SJCRH30 (cell line): Measurements from ENCODE around the gene MAP4K2. TPM values are rescaled to one million over a fixed set of nuclear protein-coding genes. Genes with fewer than 3 reads are reported as not detected.

Source experiments
- DNase-seq, 2 experiments: peaks; one replicate each; pipeline ENCODE4 v3.0.0-alpha.2; 2015 to 2020
- H3K27ac ChIP-seq: fragments of 250-450 bp; sonication (Bioruptor Pico); 2 replicates; pipeline ENCODE4 v1.5.1; 2020; ENCODE audit warnings: mild to moderate bottlenecking, moderate library complexity
- H3K27me3 ChIP-seq: fragments of 250-450 bp; sonication (Bioruptor Pico); 2 replicates; pipeline ENCODE4 v1.5.1; 2020; ENCODE audit warnings: mild to moderate bottlenecking, moderate library complexity
- H3K36me3 ChIP-seq: fragments of 250-450 bp; sonication (Bioruptor Pico); 2 replicates; pipeline ENCODE4 v1.5.1; 2020; ENCODE audit warnings: mild to moderate bottlenecking, moderate library complexity
- H3K4me1 ChIP-seq: fragments of 250-450 bp; sonication (Bioruptor Pico); 2 replicates; pipeline ENCODE4 v1.5.1; 2020; ENCODE audit warnings: mild to moderate bottlenecking, moderate library complexity
- H3K4me3 ChIP-seq: fragments of 250-450 bp; sonication (Bioruptor Pico); 2 replicates; pipeline ENCODE4 v1.5.1; 2020; ENCODE audit warnings: mild to moderate bottlenecking, moderate library complexity
- H3K9me3 ChIP-seq: fragments of 250-450 bp; sonication (Bioruptor Pico); replicated peaks from 2 replicates; pipeline ENCODE4 v1.5.1; 2020; ENCODE audit warnings: mild to moderate bottlenecking, moderate library complexity
- total RNA-seq: library from RNA; depleted of rRNA; stranded (reverse); fragments of >200 nt; shearing (Covaris generic); gene quantifications from 2 replicates; pipeline ENCODE4 v1.2.3, GENCODE V29; 2014

MAP4K2 gene
- total RNA-seq, 1 experiment from 2014 or later: 9.6 TPM

GRCh38 chr11:64842851-64843685 is 40.1 kb upstream of the MAP4K2 start:
- Histone ChIP-seq H3K9me3 (no peaks in the 10 kb centered on the region), H3K36me3 (no peaks in the 10 kb centered on the region), H3K4me1 (peaks cover 18% of the 10 kb centered on the region), H3K4me3 (no peak overlapping the region), H3K27ac (no peak overlapping the region), H3K27me3 (no peaks in the 10 kb centered on the region)
- peak; percentile 56 to 63 for DNase-seq

GRCh38 chr11:64842366-64842759 is 39.3 kb upstream of the MAP4K2 start:
- H3K9me3 ChIP-seq: no peaks in the 10 kb centered on the region
- DNase-seq: no peak
- H3K27me3 ChIP-seq: no peaks in the 10 kb centered on the region
- H3K4me3 ChIP-seq: no peak overlapping the region
- H3K4me1 ChIP-seq: peaks cover 18% of the 10 kb centered on the region
- H3K36me3 ChIP-seq: no peaks in the 10 kb centered on the region
- H3K27ac ChIP-seq: no peak overlapping the region

GRCh38 chr11:64841592-64842365 is 38.8 kb upstream of the MAP4K2 start:
- Histone ChIP-seq H3K36me3 (no peaks in the 10 kb centered on the region), H3K4me3 (no peak overlapping the region), H3K4me1 (peaks cover 18% of the 10 kb centered on the region), H3K27me3 (no peaks in the 10 kb centered on the region), H3K27ac (no peak overlapping the region), H3K9me3 (no peaks in the 10 kb centered on the region)
- DNase-seq: no peak

GRCh38 chr11:64839887-64840782 is 37.1 kb upstream of the MAP4K2 start:
- no peak for DNase-seq
- Histone ChIP-seq H3K4me3 (no peak overlapping the region), H3K36me3 (no peaks in the 10 kb centered on the region), H3K4me1 (peaks cover 24% of the 10 kb centered on the region), H3K27me3 (peaks cover 4% of the 10 kb centered on the region; the same call in 1 of the 2 replicates), H3K27ac (no peak overlapping the region), H3K9me3 (no peaks in the 10 kb centered on the region)

GRCh38 chr11:64839335-64839734 is 36.3 kb upstream of the MAP4K2 start:
- Histone ChIP-seq H3K27me3 (peaks cover 4% of the 10 kb centered on the region; the same call in 1 of the 2 replicates), H3K27ac (no peak overlapping the region), H3K4me3 (no peak overlapping the region), H3K36me3 (no peaks in the 10 kb centered on the region), H3K4me1 (peaks cover 26% of the 10 kb centered on the region), H3K9me3 (no peaks in the 10 kb centered on the region)
- DNase-seq: no peak

- peaks cover 23% of the 10 kb centered on the region for H3K4me1 ChIP-seq
- H3K4me3 ChIP-seq: no peak overlapping the region
Measured at GRCh38 chr11:64838600-64839334, 35.8 kb upstream of the MAP4K2 start.

GRCh38 chr11:64837887-64838351 is 34.9 kb upstream of the MAP4K2 start:
- DNase-seq: no peak
- Histone ChIP-seq H3K4me1 (peaks cover 16% of the 10 kb centered on the region), H3K4me3 (no peak overlapping the region), H3K9me3 (no peaks in the 10 kb centered on the region), H3K27ac (no peak overlapping the region), H3K27me3 (peaks cover 9% of the 10 kb centered on the region; the same call in 1 of the 2 replicates), H3K36me3 (no peaks in the 10 kb centered on the region)

More at GRCh38 chr11:64838600-64839334, 35.8 kb upstream of the MAP4K2 start:
- no peaks in the 10 kb centered on the region for H3K36me3 ChIP-seq
- DNase-seq: no peak
- no peak overlapping the region for H3K27ac ChIP-seq
- H3K27me3 ChIP-seq: peaks cover 8% of the 10 kb centered on the region; the same call in 1 of the 2 replicates
- no peaks in the 10 kb centered on the region for H3K9me3 ChIP-seq

- Histone ChIP-seq H3K36me3 (no peaks in the 10 kb centered on the region), H3K4me1 (peaks cover 8% of the 10 kb centered on the region), H3K4me3 (no peak overlapping the region), H3K9me3 (no peaks in the 10 kb centered on the region), H3K27ac (no peak overlapping the region), H3K27me3 (peaks cover 13% of the 10 kb centered on the region; the same call in 1 of the 2 replicates)
- no peak for DNase-seq
Measured at GRCh38 chr11:64836448-64837072, 33.5 kb upstream of the MAP4K2 start.

- Histone ChIP-seq H3K27me3 (peaks cover 16% of the 10 kb centered on the region; the same call in 1 of the 2 replicates), H3K4me1 (peaks cover 8% of the 10 kb centered on the region), H3K36me3 (no peaks in the 10 kb centered on the region), H3K27ac (no peak overlapping the region), H3K4me3 (no peak overlapping the region), H3K9me3 (no peaks in the 10 kb centered on the region)
- no peak for DNase-seq
Measured at GRCh38 chr11:64835616-64836447, 32.8 kb upstream of the MAP4K2 start.

- H3K9me3 ChIP-seq: no peaks in the 10 kb centered on the region
- H3K36me3 ChIP-seq: no peaks in the 10 kb centered on the region
- peak; percentile 45 to 48 for DNase-seq
- H3K27ac ChIP-seq: no peak overlapping the region
- H3K27me3 ChIP-seq: peaks cover 16% of the 10 kb centered on the region; the same call in 1 of the 2 replicates
- peaks cover 8% of the 10 kb centered on the region for H3K4me1 ChIP-seq
- H3K4me3 ChIP-seq: no peak overlapping the region
Measured at GRCh38 chr11:64834723-64835615, 32.0 kb upstream of the MAP4K2 start.

- Histone ChIP-seq H3K27me3 (peaks cover 16% of the 10 kb centered on the region; the same call in 1 of the 2 replicates), H3K4me3 (no peak overlapping the region), H3K9me3 (no peaks in the 10 kb centered on the region), H3K4me1 (peaks cover 8% of the 10 kb centered on the region), H3K27ac (no peak overlapping the region), H3K36me3 (no peaks in the 10 kb centered on the region)
- no peak for DNase-seq
Measured at GRCh38 chr11:64834031-64834722, 31.2 kb upstream of the MAP4K2 start.
